Stimulated activated CD8-positive, alpha-beta memory T cell treated with anti-CD3 and anti-CD28 coated beads, Interleukin-4, amount 100 ng/mL, for 24 hours (primary cell): ENCODE measurements around the gene DNTT.

Experiments used
- DNase-seq: peaks from one replicate; pipeline ENCODE4 v3.0.0-alpha.2; 2020; ENCODE audit warnings: low read depth

The DNTT gene

DNA sequence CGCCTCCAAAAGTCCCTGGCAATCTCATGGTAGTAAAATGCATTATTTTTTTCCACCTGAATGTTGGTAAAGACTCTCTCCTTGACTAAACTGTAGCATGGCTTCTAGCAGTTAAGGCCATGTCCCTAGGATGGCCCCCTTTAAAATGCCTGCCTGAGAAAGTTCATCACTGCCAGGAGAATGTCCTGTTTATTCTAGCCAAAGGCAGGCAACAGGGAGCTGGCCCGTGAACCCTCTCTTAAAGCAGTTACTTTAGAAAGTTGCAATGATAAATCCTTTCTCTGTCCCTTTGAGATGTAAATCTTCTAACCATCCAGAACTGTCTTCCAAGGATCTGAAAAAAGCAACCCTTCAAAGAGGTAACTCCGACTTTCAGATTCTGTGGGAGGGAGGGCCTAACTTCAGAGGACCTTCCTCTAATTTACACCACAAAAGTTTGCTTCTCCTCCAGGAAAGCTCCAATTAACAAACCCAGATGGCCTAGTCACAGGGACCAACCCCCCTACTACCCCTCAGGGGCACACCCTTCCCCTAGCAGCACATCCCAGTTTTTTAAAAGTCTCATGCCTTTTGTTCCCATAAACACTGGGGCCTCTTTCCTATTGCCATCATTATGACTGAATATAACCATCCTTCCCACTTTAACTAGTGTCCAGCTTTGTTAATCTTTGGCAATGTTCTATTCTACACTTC lies 5.5 kb downstream of the DNTT start:
- DNase-seq: no peak

DNA sequence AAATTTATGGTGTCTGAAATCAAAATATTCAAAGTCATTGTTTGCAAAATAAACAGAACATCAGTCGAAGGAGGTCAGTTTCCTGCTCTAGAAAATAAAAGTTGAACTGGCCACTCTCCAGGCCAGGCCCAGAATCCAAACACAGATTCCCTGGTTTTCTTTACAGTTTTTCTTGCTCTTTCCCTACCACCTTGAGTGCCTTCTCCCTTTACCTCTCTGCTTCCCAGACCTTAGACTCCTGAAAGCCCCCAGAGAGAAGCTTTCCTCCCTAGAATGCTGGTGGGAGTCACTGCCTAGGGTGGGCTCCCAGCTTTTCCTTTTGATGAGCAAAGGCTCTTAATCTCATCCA lies 6.1 kb downstream of the DNTT start:
- DNase-seq: no peak

DNA sequence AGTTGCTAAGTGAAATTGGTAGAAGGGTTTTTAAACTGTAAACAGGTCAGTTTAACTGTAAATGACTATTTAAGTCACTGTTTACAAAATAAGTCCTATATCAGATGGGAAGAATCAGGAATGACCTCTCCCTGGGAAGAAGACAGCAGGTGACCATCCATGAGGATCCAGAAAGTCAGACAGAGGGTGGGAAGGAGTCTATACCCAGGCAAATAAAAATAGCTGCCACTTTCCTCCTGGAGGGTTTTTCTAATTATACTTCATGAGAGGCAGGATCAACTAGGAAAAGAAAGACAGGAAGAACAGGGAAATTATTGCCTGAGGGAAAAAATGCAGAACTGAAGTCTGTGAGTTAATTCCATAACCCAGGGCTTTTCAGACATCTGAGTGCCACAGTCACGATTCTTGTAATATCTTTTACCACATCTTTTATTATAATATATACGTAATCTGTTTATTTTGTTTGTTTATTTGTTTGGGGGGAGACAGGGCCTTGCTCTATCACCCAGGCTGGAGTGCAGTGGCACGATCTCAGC lies 7.0 kb downstream of the DNTT start:
- DNase-seq: no peak

DNA sequence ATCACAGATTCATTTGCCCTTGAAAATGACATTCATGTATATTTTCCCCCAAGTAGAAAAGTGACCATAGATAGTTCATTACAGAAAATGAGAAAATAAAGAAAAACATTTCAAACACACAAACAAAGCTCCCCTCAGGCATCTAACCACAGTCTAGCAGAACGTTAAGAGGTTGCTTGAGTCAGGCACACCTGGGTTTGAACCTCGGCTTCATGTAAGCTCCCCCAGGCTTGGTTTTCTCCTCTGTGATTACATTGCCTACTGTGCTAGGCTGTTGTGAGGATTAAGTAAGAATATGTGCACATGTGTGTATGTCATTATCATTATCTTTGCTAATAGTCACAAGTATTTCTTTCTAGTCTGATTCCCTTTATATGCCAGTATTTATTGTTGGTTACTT lies 9.1 kb downstream of the DNTT start:
- no peak for DNase-seq

DNA sequence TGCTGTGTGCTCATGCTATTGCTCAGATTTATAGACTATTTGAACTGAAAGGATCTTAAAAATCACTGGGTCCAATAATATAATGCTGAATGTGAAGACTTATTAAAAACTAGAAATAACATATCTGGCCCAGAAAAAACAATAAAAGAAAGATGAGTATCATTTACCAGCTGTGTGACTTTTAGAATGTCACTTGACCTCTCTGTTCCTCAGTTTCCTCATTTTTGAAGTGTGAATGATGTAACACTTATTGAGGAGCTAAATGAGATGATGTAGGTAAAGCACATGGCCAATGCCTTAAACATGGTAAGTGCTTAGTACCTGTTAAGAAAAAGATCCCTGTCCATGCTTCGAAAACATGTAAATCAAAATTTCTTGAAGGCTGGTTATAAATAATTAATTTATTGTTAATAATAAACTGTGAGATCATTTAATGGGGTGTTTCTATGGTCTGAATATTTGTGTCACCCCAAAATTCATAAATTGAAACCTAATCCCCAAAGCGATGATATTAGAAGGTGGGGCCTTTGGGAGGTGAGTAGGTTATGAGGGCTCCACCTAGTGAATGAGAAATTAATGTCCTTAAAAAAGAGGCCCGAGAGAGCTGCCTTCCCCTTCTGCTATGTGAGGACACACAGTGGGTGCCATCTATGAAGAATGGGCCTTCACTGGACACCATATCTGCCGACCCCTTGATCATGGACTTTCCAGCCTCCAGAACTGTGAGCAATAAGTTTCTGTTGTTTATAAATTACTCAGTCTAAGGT lies 13.0 kb downstream of the DNTT start:
- DNase-seq: no peak

DNA sequence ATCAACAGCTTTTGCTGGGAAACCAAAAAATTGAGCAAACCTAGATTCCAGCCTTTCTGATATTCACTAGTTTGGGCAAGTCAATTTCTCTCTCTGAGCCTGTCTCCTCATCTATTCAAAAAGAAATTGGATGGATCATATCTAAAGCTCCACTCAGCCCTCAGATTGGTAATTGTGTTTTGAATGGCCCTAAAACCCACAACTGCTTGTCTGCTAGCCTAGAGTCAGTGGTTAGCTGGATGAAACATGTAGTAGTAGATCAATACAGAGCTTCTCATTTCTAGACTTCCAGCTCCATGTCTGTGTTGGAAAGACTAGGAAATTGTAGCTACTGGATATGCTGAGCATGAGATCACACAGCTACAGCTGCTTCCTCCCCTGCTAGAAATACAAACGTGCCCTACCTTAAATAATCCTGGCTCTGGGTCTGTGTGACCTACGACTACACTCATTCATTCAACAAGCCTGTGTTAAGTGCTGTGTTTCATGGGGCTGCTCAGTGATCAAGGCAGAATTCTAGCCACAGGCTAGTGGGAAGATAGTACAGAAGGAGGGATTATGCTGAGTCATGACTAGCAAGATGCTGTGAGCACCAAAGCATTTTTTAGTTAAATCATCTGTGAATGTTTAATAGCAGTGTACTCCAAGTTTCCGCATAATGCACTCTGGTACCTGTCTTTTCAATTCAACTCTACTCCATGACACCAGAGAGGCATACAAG lies 15.7 kb downstream of the DNTT start:
- no peak for DNase-seq

DNA sequence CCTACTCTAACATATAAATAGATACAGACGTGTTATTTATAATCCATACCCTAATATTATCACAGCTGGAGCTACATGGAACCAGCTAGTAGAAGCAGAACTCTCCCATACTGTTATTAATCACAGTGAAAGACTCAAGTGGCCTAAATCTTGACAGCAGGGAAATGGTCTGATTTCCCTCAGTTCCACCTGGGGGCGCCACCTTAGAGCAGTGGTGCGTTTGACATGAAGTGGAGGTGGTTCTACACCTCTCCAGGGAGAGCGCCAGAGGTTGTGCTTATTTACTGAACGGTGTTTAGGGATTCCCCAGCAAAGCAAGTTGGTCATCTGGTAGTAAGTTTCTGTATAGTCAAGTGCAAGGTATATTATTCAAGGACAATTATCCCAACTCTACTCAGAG lies 17.6 kb downstream of the DNTT start:
- DNase-seq: no peak

DNA sequence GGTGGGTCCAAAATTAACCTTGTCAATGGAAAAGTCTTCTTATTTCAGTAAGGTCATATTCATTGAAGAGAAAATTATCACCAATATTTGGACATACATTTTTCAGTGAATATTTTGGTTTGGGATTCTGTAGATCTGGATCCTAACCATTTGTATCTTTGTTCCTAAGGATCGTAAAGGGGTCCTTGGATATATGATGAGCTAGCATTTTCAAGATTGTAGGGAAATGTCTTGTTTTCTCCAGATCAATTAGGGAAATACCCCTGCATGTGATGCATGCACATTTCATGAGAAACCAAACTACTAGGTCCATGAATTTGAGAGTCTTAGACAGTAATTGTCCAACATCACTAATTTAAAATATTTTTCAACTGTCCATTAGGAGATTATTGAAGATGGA lies 18.0 kb downstream of the DNTT start:
- no peak for DNase-seq

DNA sequence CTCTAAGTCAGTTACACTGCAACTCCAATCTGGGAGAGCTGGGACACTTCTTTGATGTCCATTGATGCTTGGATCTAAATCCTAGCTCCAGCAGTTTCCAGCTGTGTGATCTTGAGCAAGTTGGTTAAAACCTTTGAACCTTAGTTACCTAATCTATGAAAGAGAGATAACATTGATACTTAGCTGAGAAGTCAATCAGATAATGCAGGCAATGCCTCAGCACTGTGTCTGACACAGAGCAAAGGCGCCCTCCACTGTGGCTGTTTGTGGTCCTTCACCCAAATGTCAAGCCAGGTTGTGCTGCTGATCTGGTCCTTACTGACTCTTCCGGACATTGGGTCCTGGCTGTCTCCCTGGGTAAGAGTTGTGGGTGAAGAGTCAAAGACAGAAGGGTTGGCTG lies 20.2 kb downstream of the DNTT start:
- DNase-seq: no peak

DNA sequence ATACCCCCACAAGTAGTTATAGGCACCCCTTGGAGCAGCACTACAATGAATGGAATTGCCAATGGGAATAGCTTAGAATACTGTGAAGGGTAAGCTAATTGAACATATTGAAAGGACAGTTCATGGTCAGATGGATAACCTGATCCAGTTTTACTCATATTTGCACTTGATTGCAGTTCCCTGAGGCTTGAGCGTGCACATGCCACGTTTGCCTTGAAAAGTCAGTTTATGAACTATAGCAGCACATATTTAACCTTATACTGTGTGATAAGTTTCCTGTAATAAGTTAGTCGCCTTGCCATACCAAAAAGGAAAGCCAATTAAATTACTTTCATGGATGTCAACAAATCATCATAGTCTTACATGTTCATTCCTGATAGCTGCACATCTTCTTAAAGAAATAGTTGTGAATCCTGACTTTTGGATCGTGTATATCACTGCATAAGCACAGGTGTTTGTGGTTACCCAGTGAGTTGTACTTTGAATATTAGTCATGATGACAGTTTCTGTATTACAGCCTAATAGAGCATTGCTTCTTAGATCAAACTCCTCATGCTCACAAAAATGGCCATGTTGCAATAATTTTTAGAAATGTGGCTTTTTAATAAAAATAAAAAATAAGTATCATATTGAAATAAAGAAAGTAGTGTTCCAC lies 21.6 kb downstream of the DNTT start:
- DNase-seq: no peak

DNA sequence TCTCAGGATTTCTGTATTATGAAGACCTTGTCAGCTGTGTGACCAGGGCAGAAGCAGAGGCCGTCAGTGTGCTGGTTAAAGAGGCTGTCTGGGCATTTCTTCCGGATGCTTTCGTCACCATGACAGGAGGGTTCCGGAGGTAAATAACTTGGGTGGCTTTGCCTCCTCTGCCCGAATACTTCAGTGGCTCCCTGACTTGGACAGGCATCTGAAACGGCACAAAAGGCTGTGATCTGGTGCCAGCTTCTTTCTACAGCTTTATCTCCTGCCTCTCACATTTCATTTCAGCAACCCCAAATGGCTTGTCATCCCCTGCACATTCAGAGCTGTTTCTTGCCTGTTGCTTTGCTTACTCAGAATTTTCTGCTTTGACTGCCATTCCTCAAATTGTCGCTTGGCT lies 23.2 kb downstream of the DNTT start:
- DNase-seq: no peak

DNA sequence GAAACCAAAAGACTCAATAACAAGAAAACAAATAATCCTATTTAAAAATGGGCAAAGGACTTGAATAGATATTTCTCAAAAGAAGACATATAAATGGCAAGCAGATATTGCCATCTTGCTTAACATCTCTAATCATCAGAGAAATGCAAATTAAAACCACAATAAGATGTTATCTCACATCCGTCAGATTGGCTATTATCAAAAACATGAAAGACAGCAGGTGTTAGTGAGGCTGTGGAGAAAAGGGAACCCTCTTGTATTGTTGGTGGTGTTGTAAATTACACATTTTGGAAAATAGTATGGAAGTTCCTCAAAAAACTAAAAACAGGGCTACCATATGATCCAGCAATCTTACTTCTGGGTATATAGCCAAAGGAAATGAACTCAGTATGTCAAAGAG lies 28.9 kb downstream of the DNTT start:
- no peak for DNase-seq

DNA sequence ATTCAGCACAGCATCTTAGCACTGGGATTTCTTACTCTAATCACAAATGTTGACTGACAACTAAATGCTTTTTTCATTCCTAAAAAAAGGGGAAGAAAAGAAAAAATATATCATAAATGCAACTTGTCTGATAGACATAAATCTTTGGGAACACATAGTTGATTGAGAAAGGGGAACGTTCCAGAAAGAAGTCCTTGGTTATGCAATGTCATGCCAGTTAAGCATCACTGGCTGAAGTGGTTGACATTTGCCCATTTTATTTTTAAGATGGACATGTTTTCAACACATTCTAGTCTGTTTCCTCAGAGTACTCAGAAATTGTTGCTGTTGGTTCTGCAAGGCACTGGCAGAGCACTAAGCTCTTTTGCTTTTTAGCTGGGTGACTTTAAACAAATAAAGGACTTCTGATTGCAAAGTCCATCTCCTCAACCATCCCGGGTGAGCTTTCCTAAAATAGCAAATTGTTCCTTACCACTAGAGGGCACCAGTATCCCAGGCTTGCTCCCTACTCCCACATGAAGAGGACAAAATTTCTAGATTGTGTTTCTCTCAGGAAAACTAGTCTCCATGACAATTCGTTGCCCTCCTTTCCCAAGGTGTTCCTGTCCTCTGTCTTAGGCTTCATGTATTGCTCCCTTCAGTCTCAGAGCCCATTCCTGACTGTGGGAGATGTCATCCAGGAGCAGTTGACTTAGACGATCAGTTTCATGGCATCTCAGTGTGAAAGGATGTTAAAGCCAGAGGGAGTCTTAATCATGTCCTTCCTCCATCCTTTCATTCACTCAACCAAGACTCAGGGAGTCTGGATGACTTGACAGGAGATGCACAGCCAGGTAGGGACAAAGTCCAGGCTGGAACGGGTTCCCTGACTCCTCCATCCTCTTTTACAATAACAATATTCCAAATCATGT lies 30.6 kb downstream of the DNTT start:
- no peak for DNase-seq

DNA sequence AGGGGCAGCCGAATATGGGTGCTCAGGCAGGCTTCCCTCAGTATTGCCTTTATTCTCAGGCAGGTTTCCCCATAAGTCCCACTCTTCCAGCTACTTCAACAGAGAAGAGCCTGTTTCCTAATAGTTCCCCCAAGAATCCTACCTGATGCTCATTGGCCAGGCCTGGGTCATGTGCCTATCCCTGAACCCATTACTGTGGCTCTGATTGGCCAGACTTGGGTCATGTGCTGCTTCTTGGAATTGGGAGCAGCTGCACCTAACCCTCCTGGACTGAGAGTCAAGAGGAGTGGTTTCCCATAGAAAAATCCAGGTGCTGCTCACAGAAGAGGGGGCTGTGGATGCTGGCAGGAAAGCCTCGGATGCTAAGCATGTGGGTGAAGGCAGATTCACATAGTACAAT lies 32.9 kb downstream of the DNTT start:
- no peak for DNase-seq

DNA sequence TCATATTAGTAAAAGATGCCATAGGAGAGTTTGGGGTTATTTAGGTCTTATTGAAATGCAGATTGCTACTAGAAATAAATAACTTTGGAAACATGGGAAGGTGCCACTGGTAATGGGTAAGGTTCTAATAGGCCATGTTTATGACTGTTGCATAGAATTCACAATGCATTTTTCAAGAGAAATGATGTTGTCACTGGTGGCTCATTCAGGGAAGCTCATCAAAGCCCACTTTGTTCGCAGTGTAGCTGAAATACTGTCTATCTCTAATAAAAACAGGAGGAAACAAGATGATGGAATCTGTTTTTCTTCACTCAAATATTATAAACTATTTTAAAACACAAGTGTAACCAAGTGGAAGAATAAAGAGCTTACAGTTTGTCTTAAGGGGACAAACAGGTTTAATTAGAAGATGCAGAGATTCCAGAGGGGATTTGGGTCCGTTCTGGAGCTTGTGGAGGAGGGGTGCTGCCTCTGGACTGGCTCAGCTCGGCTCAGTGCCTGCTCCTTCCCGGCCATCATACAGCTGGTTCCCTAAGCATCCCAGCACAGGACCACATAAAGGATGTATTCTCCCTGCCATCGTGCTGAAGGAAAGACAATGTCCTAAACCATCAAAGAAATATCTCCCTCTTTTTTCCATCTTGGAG lies 34.2 kb downstream of the DNTT start:
- DNase-seq: no peak

DNA sequence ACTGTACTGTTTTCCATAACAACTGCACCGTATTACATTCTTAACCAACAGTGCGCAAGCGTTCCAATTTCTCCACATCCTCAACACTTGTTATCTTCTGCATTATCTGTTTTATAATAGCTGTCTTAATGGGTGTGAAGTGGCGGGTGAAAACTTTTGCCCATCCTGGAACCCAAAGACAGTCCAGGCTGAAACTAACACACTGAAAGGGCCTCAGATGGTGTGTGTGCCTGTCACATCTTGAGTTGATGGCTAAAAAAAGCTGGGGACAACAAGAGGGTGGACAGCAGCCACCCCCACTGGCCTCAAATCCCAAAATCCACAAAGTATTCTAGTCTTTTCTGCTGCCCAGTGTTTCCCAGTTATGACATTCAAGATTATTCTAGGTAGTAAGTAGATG lies 35.1 kb downstream of the DNTT start:
- no peak for DNase-seq

DNA sequence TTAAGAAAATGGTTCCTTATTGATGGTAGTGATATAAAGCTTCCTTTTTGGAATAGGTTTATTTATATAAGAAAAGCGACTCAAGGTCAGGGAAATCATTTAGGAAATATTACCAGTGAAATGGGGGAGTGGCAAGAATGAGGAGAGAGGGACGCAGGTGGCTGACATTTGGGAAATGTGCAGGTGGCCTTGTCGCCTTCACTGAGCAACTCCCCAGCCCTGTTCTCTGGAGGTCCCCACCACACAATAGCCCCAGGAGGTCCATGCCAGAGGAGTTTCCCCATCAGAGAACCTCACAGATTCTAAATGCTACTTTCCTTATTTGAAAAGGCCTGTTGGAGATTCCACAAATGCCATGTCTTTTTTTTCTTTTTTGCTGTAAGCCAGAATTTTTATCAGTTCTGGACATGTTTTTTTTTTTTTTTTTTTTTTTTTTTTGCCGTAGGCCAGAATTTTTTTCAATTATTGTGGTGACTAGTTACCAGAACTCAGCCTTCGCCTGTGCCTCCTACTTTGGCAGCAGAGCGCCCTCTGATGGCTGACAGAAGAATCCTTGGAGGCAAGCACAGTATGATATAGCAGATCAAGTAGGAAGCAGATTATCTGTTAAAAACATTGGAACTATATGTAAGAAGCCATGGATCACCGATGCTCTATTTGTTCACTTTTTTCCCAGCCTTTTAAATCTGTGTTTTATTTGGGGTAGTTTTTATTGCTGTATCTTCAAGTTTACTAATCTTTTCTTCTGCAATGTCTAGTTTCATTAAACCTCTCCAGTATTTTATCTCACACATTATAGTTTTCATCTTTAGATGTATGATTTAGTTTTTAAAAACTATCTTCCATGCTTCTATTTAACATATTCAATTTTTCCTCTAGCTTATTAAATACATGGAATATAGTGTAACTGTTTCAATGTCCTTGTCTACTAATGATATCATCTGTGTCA lies 36.0 kb downstream of the DNTT start:
- DNase-seq: peak; percentile 38

DNA sequence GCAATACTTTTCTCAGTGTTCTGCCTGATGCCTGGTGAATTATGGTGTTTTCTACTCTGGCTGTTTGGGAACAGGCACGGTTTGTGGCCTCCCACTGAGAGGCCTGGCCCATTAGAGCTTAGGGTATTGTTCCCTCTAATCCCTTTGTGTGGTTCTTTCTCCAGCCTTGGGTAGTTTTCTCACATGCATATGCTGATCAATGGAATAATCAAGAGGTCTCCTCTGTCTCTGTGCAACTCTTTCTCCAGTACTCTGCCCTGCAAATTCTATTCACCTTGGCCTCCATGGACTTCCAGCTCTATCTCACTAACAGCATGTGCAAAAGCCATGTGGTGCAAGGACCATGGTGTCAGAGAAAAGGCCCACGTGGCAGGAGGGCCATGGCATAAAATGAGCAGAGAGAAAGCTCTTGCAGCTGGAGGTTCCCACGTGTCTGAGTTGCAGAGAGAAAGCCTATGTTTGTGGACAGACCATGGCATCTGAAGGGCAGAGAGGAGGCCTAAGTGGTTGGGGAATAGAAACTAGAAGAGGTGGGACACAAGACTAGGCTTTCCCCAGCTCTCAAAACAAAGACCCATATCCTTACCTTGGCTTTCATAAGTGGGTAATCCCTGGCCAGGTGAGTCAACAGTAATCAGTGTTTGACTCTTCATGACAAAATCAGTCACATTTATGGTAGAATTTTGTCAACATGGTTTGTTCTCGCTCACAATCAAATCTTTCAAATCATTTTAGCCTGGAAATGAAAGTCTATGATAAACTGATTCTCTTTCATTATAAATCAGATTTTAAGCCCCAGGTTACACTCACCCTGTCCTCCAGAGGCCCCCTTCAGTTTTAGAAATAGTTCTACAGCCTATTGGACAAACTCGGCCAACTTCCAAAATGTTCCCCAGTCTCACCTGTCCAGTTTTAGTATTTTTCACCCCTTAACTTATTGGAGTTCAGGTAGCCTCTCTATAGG lies 37.3 kb downstream of the DNTT start:
- no peak for DNase-seq

DNA sequence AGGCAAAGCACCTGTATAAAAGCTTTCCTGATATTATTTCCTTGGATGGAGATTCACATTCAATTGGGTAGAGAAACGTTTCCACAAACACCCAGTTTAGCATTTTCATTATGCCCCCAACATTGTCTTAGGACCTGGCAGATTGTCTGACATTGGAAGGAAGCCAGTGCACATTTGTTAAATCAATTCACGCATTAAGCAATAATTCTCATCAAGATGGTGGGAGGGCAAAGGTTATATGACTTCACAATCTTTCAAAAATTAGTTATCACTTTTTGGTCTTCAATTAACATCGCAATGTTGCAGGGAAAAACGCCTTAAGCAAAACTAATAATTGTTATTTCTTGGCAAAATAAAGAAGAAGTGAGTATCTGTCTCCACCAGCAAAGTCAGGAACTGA lies 38.2 kb downstream of the DNTT start:
- DNase-seq: no peak
